H1 (cell line): ENCODE results near the gene BBIP1. TPM values are rescaled to one million over a fixed set of nuclear protein-coding genes. Genes with fewer than 3 reads are reported as not detected.

Experiments
- CTCF ChIA-PET: fragments of 300-600 bp; sonication (Branson Sonifier 250); formaldehyde crosslinking; loops from one replicate; lab custom pipeline; 2021; ENCODE audit not compliant: partially characterized antibody; lab: Charles Lee
- POLR2A ChIA-PET: fragments of 300-600 bp; sonication (Branson Sonifier 250); formaldehyde crosslinking; loops from one replicate; lab custom pipeline; 2021; ENCODE audit warnings: inconsistent platforms; ENCODE audit not compliant: partially characterized antibody; lab: Charles Lee
- DNase-seq, 2 experiments: peaks; one replicate each; pipeline versions ENCODE4 v3.0.0 to v3.0.0-alpha.2; 2010 to 2022; ENCODE audit warnings: low spot score in 2 of 2, low read depth in 1 of 2, mixed read lengths in 1 of 2
- FAIRE-seq: peaks from 2 replicates; lab custom pipeline; 2011; peaks lifted over from hg19 to GRCh38; lab: Jason Lieb, UNC
- H2AFZ ChIP-seq: 2 replicates; pipeline ENCODE4 v1.8.1; 2012; ENCODE audit warnings: low read length, inconsistent platforms
- H2AK5ac ChIP-seq: 2 replicates; pipeline ENCODE4 v1.6.1; 2013; ENCODE audit warnings: low read depth, low read length
- H2BK120ac ChIP-seq: replicated peaks from 2 replicates; pipeline ENCODE3; 2013; ENCODE audit warnings: low read depth, low read length, inconsistent platforms
- H2BK12ac ChIP-seq: 2 replicates; pipeline ENCODE4 v1.6.1; 2013; ENCODE audit warnings: low read depth, low read length
- H2BK15ac ChIP-seq: 2 replicates; pipeline ENCODE4 v1.6.1; 2013; ENCODE audit warnings: low read length
- H2BK20ac ChIP-seq: 2 replicates; pipeline ENCODE4 v1.6.1; 2013; ENCODE audit warnings: low read length
- H2BK5ac ChIP-seq: 2 replicates; pipeline ENCODE4 v1.6.1; 2013; ENCODE audit warnings: low read depth, low read length
- H3K14ac ChIP-seq: 2 replicates; pipeline ENCODE4 v1.6.1; 2013; ENCODE audit warnings: inconsistent platforms; ENCODE audit not compliant: insufficient read length
- H3K18ac ChIP-seq: 2 replicates; pipeline ENCODE4 v1.6.1; 2013; ENCODE audit warnings: low read length; ENCODE audit errors: extremely low read depth
- H3K23ac ChIP-seq: 2 replicates; pipeline ENCODE4 v1.6.1; 2013; ENCODE audit warnings: inconsistent platforms; ENCODE audit not compliant: insufficient read length
- H3K23me2 ChIP-seq: 2 replicates; pipeline ENCODE4 v1.6.1; 2013; ENCODE audit warnings: low read depth, low read length
- H3K27ac ChIP-seq: 2 replicates; pipeline ENCODE4 v1.6.1; 2011; ENCODE audit warnings: low read depth, low read length, inconsistent platforms
- H3K27me3 ChIP-seq, 4 experiments: replicated peaks in 1 of 4; 1 replicate in 1 of 4; 2 replicates in 3 of 4; pipeline versions ENCODE4 v1.6.1 to v1.8.1; 2011 to 2013; ENCODE audit warnings: low read length in 3 of 4, mild to moderate bottlenecking in 3 of 4, inconsistent platforms in 2 of 4, mixed read lengths in 2 of 4, moderate library complexity in 1 of 4; ENCODE audit not compliant: control insufficient read depth in 3 of 4, insufficient read depth in 3 of 4; ENCODE audit errors: extremely low read depth in 1 of 4
- H3K36me3 ChIP-seq, 4 experiments: 2 replicates each; pipeline versions ENCODE4 v1.6.1 to v1.8.1; 2011 to 2013; ENCODE audit warnings: mild to moderate bottlenecking in 4 of 4, low read length in 3 of 4, moderate library complexity in 2 of 4, control low read depth in 1 of 4, inconsistent platforms in 1 of 4; ENCODE audit not compliant: insufficient read depth in 4 of 4, control insufficient read depth in 2 of 4
- H3K4ac ChIP-seq: replicated peaks from 2 replicates; pipeline ENCODE3; 2013; ENCODE audit warnings: low read length, low read depth, mixed read lengths, inconsistent platforms; ENCODE audit not compliant: insufficient read length
- H3K4me1 ChIP-seq, 4 experiments: replicated peaks in 1 of 4; 1 replicate in 1 of 4; 2 replicates in 3 of 4; pipeline versions ENCODE4 v1.6.1 to v1.8.1; 2011 to 2013; ENCODE audit warnings: low read length in 3 of 4, inconsistent platforms in 2 of 4, mixed read lengths in 1 of 4; ENCODE audit not compliant: insufficient read depth in 4 of 4, control insufficient read depth in 3 of 4
- H3K4me2 ChIP-seq, 2 experiments: 2 replicates each; pipeline versions ENCODE4 v1.6.1 to v1.8.1; 2011 to 2013; ENCODE audit warnings: low read depth in 2 of 2, low read length in 2 of 2, control low read depth in 1 of 2, inconsistent platforms in 1 of 2, mild to moderate bottlenecking in 1 of 2; ENCODE audit not compliant: insufficient read depth in 1 of 2
- H3K4me3 ChIP-seq, 4 experiments: fragments of 200-600, 300-600 bp in 1 of 4; sonication (generic), shearing (Covaris generic), sonication (Bioruptor Twin) in 1 of 4; 2 replicates each; pipeline versions ENCODE4 v1.5.1 to v1.8.1; 2011 to 2016; ENCODE audit warnings: low read length in 4 of 4, low read depth in 3 of 4, control low read depth in 2 of 4, inconsistent platforms in 2 of 4, mild to moderate bottlenecking in 2 of 4, mixed read lengths in 1 of 4, moderate library complexity in 1 of 4; ENCODE audit not compliant: insufficient read depth in 2 of 4; ENCODE audit errors: extremely low read depth in 1 of 4
- H3K56ac ChIP-seq: replicated peaks from 2 replicates; pipeline ENCODE3; 2013; ENCODE audit warnings: low read depth, mild to moderate bottlenecking, mixed read lengths, low read length, inconsistent platforms; ENCODE audit not compliant: insufficient read length
- H3K79me1 ChIP-seq: 2 replicates; pipeline ENCODE4 v1.6.1; 2013; ENCODE audit warnings: low read depth, low read length, control low read depth
- H3K79me2 ChIP-seq, 2 experiments: 2 replicates each; pipeline versions ENCODE4 v1.6.1 to v1.8.1; 2012 to 2013; ENCODE audit warnings: low read length in 2 of 2, mild to moderate bottlenecking in 2 of 2, inconsistent platforms in 1 of 2; ENCODE audit not compliant: insufficient read depth in 2 of 2, control insufficient read depth in 1 of 2
- H3K9ac ChIP-seq, 4 experiments: replicated peaks in 1 of 4; 1 replicate in 1 of 4; 2 replicates in 3 of 4; pipeline versions ENCODE4 v1.6.1 to v1.8.1; 2011 to 2013; ENCODE audit warnings: low read depth in 3 of 4, low read length in 3 of 4, control low read depth in 2 of 4, mild to moderate bottlenecking in 2 of 4, moderate library complexity in 2 of 4, inconsistent platforms in 1 of 4; ENCODE audit errors: extremely low read depth in 1 of 4
- H3K9me3 ChIP-seq, 2 experiments: 2 replicates each; pipeline versions ENCODE4 v1.6.1 to v1.8.1; 2012 to 2013; ENCODE audit warnings: mild to moderate bottlenecking in 2 of 2, moderate library complexity in 2 of 2, control low read depth in 1 of 2, inconsistent platforms in 1 of 2, low read depth in 1 of 2, low read length in 1 of 2, mixed read lengths in 1 of 2; ENCODE audit not compliant: insufficient read depth in 2 of 2
- H4K20me1 ChIP-seq, 2 experiments: replicated peaks in 1 of 2; 2 replicates each; pipeline versions ENCODE3 to v1.8.1; 2011 to 2013; ENCODE audit warnings: inconsistent platforms in 2 of 2, low read length in 2 of 2, mild to moderate bottlenecking in 1 of 2; ENCODE audit not compliant: insufficient read depth in 2 of 2, control insufficient read depth in 1 of 2
- H4K5ac ChIP-seq: 2 replicates; pipeline ENCODE4 v1.6.1; 2013; ENCODE audit warnings: low read length, low read depth, mixed read lengths, inconsistent platforms; ENCODE audit not compliant: insufficient read length
- H4K8ac ChIP-seq: 2 replicates; pipeline ENCODE4 v1.8.0; 2013; ENCODE audit warnings: mild to moderate bottlenecking, moderate library complexity, low read length, inconsistent platforms; ENCODE audit not compliant: insufficient read depth; ENCODE audit errors: extremely low read depth
- H4K91ac ChIP-seq: replicated peaks from 2 replicates; pipeline ENCODE3; 2013; ENCODE audit warnings: low read length, mixed read lengths, inconsistent platforms; ENCODE audit not compliant: insufficient read length
- FOSL1 ChIP-seq: IDR thresholded peaks from 2 replicates; pipeline ENCODE4 v1.6.1; 2011; ENCODE audit warnings: mild to moderate bottlenecking, low read depth, low read length, moderate library complexity; ENCODE audit not compliant: insufficient read depth
- TAF1 ChIP-seq: IDR thresholded peaks from 2 replicates; pipeline ENCODE4 v1.6.1; 2011; ENCODE audit warnings: mild to moderate bottlenecking, low read depth, low read length
- WGBS, 2 experiments: shearing (Covaris generic) in 1 of 2; methylation state at CpG; one replicate each; pipeline versions ENCODE4 v1.1.6 to v1.1.7; 2013 to 2015; ENCODE audit warnings: low lambda C conversion rate in 2 of 2, mixed read lengths in 2 of 2, inconsistent platforms in 1 of 2, low coverage in 1 of 2, missing lambda C conversion rate in 1 of 2; ENCODE audit not compliant: insufficient replicate concordance in 2 of 2, insufficient coverage in 1 of 2, insufficient read length in 1 of 2; ENCODE audit errors: extremely low coverage in 1 of 2, missing lambda C conversion rate in 1 of 2; 5-methylcytosine and 5-hydroxymethylcytosine counted together
- polyA plus RNA-seq, 7 experiments: library from polyadenylated mRNA; depleted of rRNA in 3 of 7; stranded (reverse) in 5 of 7; unstranded in 2 of 7; fragments of >200 nt in 5 of 7; fragments of 200-250 nt in 2 of 7; gene quantifications; 1 replicate in 5 of 7; 2 replicates in 1 of 7; 4 replicates in 1 of 7; pipeline versions ENCODE4 v1.2.1 to v1.2.3, GENCODE V29; 2011 to 2013; ENCODE audit warnings: missing spikeins in 2 of 7, mixed read lengths in 2 of 7
- total RNA-seq: library from RNA; stranded (reverse); fragmentation: NEBNext Ultra II Directional; extraction: Animal tissue kit (Norgen Biotek cat#: 25700); gene quantifications from 2 replicates; pipeline ENCODE4 v1.2.1, GENCODE V29; 2021

Gene BBIP1
- total and polyA plus RNA-seq, 2 of the 8 experiments (the other 6 are each of a cell fraction or from before 2014, with no cell fraction given): 8.8 to 19.6 TPM

- Histone ChIP-seq H3K56ac (no peak overlapping the region), H4K5ac (no peak overlapping the region), H3K9me3 (no peaks in the 10 kb centered on the region), H2BK12ac (no peak overlapping the region), H3K23me2 (no peaks in the 10 kb centered on the region), H2BK20ac (no peak overlapping the region), H4K8ac (no peak overlapping the region), H4K91ac (no peak overlapping the region), H3K14ac (no peak overlapping the region), H3K27me3 (no peaks in the 10 kb centered on the region), H2BK120ac (no peak overlapping the region), H3K4me2 (no peak overlapping the region), H3K79me2 (peaks cover 0 to 74% of the 10 kb centered on the region in 2 experiments; a peak in 2 of 4 replicates), H3K27ac (no peak overlapping the region), H2BK15ac (no peak overlapping the region), H2AK5ac (no peak overlapping the region), H3K79me1 (no peaks in the 10 kb centered on the region), H4K20me1 (no peaks in the 10 kb centered on the region), H2BK5ac (no peak overlapping the region), H3K36me3 (no peaks in the 10 kb centered on the region), H3K4ac (no peak overlapping the region), H3K9ac (no peak overlapping the region), H2AFZ (no peak overlapping the region), H3K4me3 (no peak overlapping the region), H3K23ac (no peak overlapping the region), H3K18ac (no peak overlapping the region), H3K4me1 (peaks cover 0 to 3% (median 0%) of the 10 kb centered on the region in 4 experiments; a peak in 1 of 7 replicates)
- FAIRE-seq (no peak), DNase-seq (no peak)
- TF ChIP-seq TAF1: no peak
- TF ChIP-seq FOSL1: no peak
- 88% methylated on average over 3 of the region's 3 CpGs; no CpG with 5 or more reads in 1 of the 2 experiments for WGBS, 2 experiments
- CTCF ChIA-PET: no interaction called here
- POLR2A ChIA-PET: no interaction called here
Observed at GRCh38 chr10:110967009-110967630, 48.1 kb upstream of the BBIP1 start.
